ENCODE data around the gene TTLL4. TPM values are rescaled to one million over a fixed set of nuclear protein-coding genes. Genes with fewer than 3 reads are reported as not detected.

Gene TTLL4
- total RNA-seq, 4 donors from 2014 or later = 4.4 to 16.2 (median 6.4) TPM

DNA sequence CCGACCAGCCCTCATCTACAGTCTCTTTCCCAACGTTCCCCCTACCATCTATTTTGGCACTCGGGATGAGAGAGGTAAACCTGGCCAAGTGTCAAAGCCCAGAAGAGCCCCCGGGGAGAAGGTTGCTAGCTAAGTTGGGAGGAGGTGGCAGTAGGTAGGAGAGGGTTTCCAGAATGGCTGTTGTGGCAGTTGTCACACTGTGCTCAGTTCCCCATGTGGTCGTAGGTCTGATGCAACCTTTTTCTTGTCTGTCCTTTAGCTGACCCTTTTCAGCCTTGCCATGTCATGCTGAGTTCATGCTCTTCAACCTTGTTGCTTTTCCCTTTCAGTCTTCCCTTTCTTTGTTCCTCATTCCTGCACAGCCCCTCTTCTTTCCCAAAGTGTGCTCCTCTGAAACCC lies 34.5 kb downstream of the TTLL4 start:
- peak in 1 of 2 donors; percentile 18 for DNase-seq
- Histone ChIP-seq H3K27ac (no peak overlapping the region), H3K4me3 (no peak overlapping the region), H3K36me3 (peaks cover 0 to 44% of the 10 kb centered on the region in 2 donors), H3K27me3 (no peaks in the 10 kb centered on the region), H3K9me3 (no peaks in the 10 kb centered on the region), H3K4me1 (no peaks in the 10 kb centered on the region)
- peak in 1 of 2 donors; percentile 46 for ATAC-seq
- no peak for TF ChIP-seq POLR2A (IDR thresholded peaks at IDR 0.05)
- TF ChIP-seq, protein P1, sequence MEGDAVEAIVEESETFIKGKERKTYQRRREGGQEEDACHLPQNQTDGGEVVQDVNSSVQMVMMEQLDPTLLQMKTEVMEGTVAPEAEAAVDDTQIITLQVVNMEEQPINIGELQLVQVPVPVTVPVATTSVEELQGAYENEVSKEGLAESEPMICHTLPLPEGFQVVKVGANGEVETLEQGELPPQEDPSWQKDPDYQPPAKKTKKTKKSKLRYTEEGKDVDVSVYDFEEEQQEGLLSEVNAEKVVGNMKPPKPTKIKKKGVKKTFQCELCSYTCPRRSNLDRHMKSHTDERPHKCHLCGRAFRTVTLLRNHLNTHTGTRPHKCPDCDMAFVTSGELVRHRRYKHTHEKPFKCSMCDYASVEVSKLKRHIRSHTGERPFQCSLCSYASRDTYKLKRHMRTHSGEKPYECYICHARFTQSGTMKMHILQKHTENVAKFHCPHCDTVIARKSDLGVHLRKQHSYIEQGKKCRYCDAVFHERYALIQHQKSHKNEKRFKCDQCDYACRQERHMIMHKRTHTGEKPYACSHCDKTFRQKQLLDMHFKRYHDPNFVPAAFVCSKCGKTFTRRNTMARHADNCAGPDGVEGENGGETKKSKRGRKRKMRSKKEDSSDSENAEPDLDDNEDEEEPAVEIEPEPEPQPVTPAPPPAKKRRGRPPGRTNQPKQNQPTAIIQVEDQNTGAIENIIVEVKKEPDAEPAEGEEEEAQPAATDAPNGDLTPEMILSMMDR (IDR thresholded peaks at IDR 0.05 in 4 of 5, conservative IDR thresholded peaks at IDR 0.05 in 1 of 5) = no peak
- intact Hi-C loops (cut with DNase I; ENCODE audit: low total_unique reads) = no loop called here
- in situ Hi-C loops (cut with MboI; ENCODE audit: low sequenced_read_pairs in 4 of 4) = no loop called here

DNA sequence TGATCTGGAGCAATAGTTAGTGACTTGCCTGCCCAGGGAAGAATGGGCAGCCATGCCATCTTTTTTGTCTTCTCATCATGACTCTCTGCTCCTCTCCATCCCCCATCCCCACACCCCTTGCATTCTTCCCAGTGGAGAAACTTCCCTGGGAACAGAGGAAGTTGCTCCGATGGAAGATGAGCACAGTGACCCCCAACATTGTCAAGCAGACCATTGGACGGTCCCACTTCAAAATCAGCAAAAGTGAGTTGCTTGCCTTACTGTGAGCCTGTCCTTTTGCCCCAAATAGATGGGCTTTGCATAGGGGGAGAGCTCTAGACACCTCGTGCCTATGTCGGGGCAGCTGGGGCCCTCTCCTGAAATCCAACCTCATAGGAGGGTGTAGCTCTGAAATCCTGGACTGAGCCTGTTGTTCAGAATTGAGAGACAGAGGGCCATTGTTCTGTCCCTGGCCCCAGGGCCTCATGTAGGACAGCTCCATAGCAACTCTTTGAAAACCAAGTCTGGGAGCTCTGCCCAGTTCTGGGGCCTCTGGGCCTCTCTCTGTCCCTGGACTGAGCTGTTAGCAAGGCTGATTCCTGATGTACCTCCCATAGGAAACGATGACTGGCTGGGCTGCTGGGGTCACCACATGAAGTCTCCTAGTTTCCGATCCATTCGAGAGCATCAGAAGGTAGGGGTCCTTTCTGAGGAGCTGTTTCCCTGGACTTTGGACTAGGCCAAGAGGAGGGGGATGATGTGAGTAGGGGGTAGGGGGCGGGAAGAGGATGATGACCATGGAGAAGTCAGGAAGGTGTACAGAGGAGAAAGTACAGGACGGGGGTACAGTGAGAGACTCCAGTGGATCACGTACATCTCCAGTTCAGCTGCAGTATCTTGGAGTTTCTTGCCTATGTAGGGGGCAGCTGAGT lies 35.2 kb downstream of the TTLL4 start:
- Histone ChIP-seq H3K4me3 (no peak overlapping the region), H3K4me1 (no peaks in the 10 kb centered on the region), H3K9me3 (no peaks in the 10 kb centered on the region), H3K27ac (no peak overlapping the region), H3K36me3 (peaks cover 0 to 44% of the 10 kb centered on the region in 2 donors), H3K27me3 (no peaks in the 10 kb centered on the region)
- TF ChIP-seq, protein P1 (IDR thresholded peaks at IDR 0.05 in 4 of 5, conservative IDR thresholded peaks at IDR 0.05 in 1 of 5) = no peak
- no peak for TF ChIP-seq POLR2A (IDR thresholded peaks at IDR 0.05)
- in situ Hi-C loops (cut with MboI; ENCODE audit: low sequenced_read_pairs in 4 of 4) = no loop called here
- ATAC-seq (no peak), DNase-seq (no peak)
- intact Hi-C loops (cut with DNase I; ENCODE audit: low total_unique reads) = no loop called here

DNA sequence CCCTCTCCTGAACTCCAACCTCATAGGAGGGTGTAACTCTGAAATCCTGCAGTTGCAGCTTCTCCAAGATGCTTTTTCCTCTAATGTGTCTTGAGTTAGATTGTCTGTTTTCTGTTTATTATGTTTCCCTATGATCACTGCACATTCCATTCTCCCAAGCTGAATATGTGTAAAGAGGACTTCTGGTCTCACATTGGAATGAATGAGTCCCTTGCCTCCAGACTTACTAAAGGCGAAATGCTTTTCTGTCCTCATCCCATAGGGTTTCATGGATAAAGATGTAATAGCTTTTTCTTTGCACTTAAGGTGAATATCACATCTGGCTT lies 35.8 kb downstream of the TTLL4 start:
- Histone ChIP-seq H3K27me3 (no peaks in the 10 kb centered on the region), H3K4me1 (no peaks in the 10 kb centered on the region), H3K36me3 (peaks cover 0 to 46% of the 10 kb centered on the region in 2 donors), H3K9me3 (no peaks in the 10 kb centered on the region), H3K4me3 (no peak overlapping the region), H3K27ac (no peak overlapping the region)
- TF ChIP-seq, protein P1 (IDR thresholded peaks at IDR 0.05 in 4 of 5, conservative IDR thresholded peaks at IDR 0.05 in 1 of 5) = no peak
- TF ChIP-seq POLR2A (IDR thresholded peaks at IDR 0.05) = no peak
- intact Hi-C loops (cut with DNase I; ENCODE audit: low total_unique reads) = no loop called here
- in situ Hi-C loops (cut with MboI; ENCODE audit: low sequenced_read_pairs in 4 of 4) = no loop called here
- ATAC-seq = no peak
- DNase-seq = no peak

DNA sequence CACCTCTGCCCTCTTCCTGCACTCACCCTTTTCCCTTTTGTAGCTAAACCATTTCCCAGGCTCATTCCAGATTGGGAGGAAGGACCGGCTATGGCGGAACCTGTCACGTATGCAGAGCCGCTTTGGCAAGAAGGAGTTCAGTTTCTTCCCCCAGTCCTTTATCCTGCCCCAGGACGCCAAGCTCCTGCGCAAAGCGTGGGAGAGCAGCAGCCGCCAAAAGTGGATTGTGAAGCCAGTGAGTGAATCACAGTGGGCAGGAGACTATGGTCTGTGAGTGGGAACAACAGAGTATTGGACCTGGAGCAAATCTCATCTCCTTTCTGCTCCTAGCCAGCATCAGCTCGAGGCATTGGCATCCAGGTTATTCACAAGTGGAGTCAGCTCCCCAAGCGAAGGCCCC lies 36.3 kb downstream of the TTLL4 start:
- intact Hi-C loops (cut with DNase I; ENCODE audit: low total_unique reads) = no loop called here
- Histone ChIP-seq H3K27ac (no peak overlapping the region), H3K4me3 (no peak overlapping the region), H3K36me3 (peaks cover 0 to 50% of the 10 kb centered on the region in 2 donors), H3K9me3 (no peaks in the 10 kb centered on the region), H3K27me3 (no peaks in the 10 kb centered on the region), H3K4me1 (no peaks in the 10 kb centered on the region)
- ATAC-seq (no peak), DNase-seq (no peak)
- in situ Hi-C loops (cut with MboI; ENCODE audit: low sequenced_read_pairs in 4 of 4) = no loop called here
- TF ChIP-seq, protein P1 (IDR thresholded peaks at IDR 0.05 in 4 of 5, conservative IDR thresholded peaks at IDR 0.05 in 1 of 5) = no peak
- TF ChIP-seq POLR2A (IDR thresholded peaks at IDR 0.05) = no peak

Data from gastrocnemius medialis (tissue), 4 donors.